GM18951 (cell line): ENCODE data around the gene RPLP1.
"Not testable (repeated sequence)": the region's sequence is repeated elsewhere in the genome, so short reads cannot be mapped to it uniquely, and the experiment has no call there.

Source experiments
- POLR2A ChIP-seq: IDR thresholded peaks from 4 replicates; pipeline ENCODE4 v1.6.1; 2011; ENCODE audit warnings: mild to moderate bottlenecking; ENCODE audit not compliant: insufficient read length, insufficient read depth; ENCODE audit errors: extremely low read depth
- in situ Hi-C: fragments of 300-500 bp; cut with MboI; formaldehyde crosslinking; loops from one replicate; pipeline ENCODE4 v1.12.0; 2022; ENCODE audit warnings: low sequenced_read_pairs, mixed read lengths, inconsistent platforms; ENCODE audit not compliant: unreplicated experiment

Gene RPLP1

DNA sequence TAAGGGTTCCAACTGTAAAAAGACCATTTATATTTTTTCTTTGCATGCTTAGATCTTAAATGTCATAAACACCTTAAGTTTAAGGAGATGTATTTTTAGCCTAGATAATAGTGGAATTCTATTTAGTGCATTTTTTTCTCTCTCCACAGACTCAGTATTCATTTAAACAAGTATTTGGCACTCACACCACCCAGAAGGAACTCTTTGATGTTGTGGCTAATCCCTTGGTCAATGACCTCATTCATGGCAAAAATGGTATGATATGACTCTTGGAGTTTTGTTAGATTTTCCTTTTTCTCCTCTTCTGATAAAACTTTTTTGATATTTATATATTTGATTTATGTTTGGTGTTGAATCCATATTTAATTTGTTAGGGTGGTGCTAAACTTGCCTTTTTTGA lies 31.1 kb upstream of the RPLP1 start:
- in situ Hi-C loops: no loop called here
- TF ChIP-seq POLR2A: no peak

DNA sequence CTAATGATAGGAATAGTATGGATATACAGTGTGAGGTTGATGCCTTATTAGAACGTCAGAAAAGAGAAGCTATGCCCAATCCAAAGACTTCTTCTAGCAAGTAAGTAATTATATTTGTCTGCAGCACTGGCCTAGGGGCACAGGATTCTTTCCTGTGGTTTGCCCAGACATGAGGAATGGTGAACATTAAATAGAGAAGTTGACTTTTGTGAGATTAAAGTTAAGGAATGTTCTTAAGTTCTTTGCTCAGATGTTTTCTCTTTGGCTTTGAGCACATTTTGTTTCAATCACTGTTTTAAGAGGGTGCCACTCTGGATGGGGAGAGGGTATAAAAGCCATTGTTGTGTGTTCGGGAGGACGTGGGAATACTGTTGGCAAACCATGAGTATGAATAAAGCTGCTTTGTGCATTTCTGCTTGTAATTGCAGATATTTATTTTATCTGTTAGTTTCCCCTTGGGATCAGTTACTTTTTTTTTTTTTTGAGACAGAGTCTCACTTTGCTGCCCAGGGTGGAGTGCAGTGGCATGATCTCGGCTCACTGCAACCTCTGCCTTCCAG lies 30.2 kb upstream of the RPLP1 start:
- in situ Hi-C loops: no loop called here
- no peak for TF ChIP-seq POLR2A

DNA sequence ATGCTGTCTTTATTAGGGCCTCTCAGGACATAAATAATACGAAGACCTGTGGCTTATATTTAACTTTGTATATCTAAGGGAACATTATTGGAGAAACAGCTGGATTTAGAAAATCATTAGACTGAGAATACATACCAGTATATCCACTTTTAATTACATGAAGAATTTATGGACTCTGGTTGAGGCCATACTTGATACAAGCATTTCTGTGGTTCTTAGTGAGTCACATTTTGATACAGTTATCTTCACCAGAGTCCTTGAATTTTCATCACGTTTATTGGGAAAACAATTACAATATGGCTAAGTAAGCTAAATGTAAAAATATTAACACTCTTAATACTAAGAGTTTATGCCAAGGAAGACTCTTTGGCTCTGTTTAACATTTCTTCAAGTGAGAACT lies 28.6 kb upstream of the RPLP1 start:
- no peak for TF ChIP-seq POLR2A
- in situ Hi-C loops: no loop called here

DNA sequence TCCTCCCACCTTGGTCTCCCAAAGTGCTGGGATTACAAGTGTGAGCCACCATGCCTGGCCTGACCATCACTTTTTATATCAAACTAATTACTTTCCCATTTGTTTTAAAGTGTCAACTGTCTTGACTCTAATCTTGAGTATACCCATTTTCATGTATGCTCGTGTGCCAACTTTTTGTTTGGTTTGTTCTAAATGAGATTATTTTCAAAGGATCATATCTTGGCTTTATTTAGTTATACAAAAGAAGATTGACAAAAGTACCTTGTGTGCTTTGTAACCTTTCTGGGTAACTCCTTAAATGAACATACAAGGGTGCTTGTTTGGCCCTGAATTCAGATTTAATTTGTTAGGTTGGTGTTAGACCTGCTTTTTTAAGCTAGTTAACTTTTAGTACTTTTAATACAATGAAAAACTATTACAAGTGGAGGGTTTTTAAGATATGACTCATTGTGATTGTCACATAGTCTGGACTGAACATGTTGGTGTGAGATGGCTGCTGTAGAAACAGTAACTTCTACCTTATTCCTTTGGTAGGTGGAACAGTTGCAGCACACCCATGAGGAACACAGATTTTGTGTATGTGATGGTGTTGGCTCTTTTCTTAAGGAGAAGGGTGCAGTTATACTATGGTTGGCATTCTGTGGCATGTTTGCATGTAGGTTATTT lies 27.7 kb upstream of the RPLP1 start:
- in situ Hi-C loops: no loop called here
- TF ChIP-seq POLR2A: no peak

DNA sequence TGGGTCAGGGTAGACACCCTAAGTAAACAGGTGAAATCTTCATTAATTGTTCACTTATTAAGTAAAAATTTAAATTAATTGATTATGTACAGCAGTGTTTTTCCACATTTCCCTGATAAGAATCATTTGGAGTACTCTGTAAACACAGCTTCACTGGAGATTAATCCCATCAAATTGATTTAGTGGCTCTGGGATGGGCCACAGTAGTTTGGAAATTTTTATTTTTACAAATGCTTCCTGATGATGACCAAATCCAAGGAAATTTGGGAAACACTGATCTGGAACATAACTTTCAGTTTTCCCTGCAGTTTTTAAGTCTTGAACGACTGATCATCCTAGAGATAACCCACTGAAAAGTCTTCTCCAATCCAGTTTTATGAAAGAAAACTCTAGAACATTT lies 18.8 kb upstream of the RPLP1 start:
- in situ Hi-C loops: no loop called here
- TF ChIP-seq POLR2A: no peak

DNA sequence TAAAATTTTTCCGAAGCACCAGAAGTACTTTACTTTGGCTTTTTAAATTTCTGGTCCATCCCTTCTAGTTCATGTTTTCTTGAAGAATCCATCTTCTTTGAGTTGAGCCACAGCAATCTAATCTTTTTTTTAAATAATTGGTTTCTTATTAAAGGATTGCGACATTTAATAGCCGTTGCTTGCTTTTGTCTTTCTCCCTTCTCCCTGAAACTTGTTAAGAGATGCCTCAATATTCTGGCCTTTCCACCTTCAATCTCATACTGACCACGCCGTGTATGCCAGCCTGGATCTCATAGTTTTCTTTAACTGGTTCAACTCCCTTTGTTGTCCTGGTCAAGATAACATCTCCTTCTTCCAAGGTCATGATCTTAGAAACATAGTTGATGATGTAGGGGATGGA lies 18.4 kb upstream of the RPLP1 start:
- in situ Hi-C loops: no loop called here
- TF ChIP-seq POLR2A: no peak

DNA sequence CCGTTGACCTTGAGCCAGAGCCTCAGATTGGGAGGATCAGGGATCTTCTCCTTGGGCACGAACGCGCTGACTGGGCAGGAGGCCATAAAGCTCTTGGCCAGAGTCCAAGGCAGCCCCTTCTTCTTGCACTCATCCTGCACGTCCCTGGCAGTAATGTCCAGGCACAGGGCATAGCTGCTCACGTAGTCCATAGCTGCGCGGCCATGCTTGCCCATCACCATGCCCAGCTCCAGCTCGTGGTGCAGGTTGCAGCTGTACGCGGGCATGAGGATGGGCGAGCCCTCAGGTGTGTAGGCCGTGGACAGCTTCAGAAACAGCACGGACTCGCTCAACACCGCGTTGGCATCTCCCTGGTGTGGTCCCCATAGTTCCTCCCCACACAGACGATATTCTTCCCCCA lies 17.9 kb upstream of the RPLP1 start:
- in situ Hi-C loops: no loop called here
- no peak for TF ChIP-seq POLR2A

DNA sequence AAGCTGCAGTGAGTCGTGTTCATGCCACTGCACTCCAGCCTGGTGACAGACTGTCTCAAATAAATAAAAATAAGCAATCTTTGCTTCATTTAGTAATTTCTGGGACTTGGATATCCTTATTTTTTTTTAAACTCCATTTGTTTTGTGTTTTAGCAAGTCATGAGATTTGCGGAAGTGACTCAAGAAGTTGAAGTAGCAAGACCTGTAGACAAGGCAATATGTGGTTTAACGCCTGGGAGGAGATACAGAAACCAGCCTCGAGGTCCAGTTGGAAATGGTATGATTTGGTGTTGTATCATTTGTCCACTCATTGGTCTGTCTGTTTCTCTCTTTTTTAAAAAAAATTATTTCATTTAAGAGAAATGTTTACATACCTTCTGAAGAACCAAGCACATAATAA lies 16.6 kb upstream of the RPLP1 start:
- in situ Hi-C loops: no loop called here
- no peak for TF ChIP-seq POLR2A

DNA sequence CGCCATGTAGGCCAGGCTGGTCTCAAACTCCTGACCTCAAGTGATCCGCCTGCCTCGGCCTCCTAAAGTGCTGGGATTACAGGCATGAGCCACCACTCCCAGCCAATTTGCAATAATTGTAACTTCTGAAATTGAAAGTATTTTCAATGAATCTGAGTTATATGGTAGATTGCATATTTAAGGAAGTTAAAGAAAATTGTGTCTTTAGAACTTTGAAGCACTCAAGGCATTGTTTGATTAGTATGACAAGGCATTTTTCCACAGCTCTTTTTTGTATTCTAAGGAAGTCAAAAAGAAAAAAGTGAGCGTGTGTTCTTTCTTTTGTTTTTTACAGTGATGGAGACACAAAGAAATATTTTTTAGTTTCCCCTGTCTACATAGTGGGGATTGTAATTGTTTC lies 15.7 kb upstream of the RPLP1 start:
- no peak for TF ChIP-seq POLR2A
- in situ Hi-C loops: no loop called here

DNA sequence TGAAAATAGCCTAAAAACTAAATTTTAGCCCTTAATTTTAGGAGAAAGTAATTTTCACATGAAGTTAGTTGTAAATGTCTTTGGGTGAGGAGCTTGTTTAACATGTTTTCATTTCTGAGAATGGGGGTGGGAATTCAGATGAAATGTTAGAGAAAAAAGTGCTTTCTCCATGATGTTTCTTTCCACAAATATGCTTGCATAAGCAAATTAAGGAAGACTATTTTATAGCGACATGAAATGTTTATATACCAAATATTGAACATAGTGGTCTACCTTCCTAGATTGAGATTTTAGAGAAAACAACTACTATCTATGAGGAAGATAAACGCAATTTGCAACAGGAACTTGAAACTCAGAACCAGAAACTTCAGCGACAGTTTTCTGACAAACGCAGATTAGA lies 13.0 kb upstream of the RPLP1 start:
- in situ Hi-C loops: no loop called here
- no peak for TF ChIP-seq POLR2A

DNA sequence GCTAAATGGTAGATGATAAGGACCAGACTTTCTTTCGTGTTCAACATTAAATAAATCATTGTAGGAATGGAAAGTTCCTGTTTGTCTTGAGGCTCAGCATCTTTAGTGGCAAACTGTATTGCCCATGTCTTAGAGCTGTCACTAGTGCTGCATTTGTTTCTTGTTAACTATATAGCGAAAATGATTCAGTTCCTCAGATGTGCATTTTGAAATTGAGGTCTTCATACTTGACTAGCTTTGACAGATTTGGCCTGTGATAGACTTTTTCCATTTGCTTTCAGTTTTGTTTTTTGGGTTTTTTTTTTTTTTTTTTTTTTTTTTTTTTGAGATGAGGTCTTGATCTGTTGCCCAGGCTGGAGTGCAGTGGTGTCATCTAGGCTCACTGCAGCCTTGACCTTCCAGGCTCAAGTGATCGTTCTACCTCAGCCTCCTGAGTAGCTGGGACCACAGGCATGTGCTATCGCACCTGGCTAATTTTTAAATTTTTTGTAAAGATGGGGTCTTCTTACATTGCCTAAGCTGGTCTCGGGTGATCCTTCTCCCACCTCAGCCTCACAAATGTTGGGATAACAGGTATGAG lies 9.5 kb upstream of the RPLP1 start:
- TF ChIP-seq POLR2A: no peak
- in situ Hi-C loops: no loop called here

DNA sequence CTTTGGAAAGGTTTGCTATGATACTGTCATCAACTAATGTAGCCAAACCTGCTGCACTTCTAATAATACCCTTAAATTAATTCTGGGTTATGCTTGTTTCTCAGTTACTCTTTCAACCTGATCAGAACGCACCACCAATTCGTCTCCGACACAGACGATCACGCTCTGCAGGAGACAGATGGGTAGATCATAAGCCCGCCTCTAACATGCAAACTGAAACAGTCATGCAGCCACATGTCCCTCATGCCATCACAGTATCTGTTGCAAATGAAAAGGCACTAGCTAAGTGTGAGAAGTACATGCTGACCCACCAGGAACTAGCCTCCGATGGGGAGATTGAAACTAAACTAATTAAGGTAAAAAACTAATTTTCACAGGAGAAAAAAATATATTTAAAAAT lies 7.9 kb upstream of the RPLP1 start:
- in situ Hi-C loops: no loop called here
- TF ChIP-seq POLR2A: no peak

DNA sequence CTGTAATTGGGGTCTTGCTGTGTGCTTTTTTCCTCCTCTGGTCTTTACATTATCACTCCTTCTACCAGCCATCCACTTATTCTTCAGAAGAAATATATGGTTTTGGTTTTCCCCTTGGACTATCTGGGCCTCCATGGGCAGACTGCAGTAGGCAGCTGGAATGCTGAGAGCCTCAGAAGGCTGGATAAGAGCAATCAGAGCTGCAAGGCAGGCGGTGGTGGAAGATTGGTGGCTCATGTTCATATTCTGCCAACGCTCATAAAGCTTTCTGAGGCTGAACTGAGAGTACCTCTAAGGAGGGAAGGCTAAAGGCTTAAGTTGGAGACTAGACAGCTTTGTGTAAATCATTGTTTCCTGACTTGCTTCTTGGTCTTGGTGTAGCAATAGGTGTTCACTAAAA lies 5.7 kb upstream of the RPLP1 start:
- TF ChIP-seq POLR2A: no peak
- in situ Hi-C loops: no loop called here

DNA sequence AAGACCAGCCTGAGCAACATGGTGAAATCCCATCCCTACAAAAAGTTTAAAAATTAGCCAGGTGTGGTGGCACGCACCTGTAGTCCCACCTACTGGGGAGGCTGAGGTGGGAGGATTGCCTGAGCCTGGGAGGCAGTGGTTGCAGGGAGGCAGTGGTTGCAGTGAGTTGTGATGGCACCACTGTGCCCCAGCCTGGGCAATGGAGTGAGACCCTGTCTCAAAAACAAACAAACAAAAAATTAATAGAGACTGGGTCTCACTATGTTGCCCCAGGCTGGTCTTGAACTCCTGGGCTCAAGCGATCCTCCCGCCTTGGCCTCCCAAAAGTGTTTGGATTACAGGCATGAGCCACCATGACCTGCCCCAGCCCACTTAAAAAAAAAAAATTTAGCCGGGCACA lies 2.4 kb upstream of the RPLP1 start:
- in situ Hi-C loops: not testable (repeated sequence)
